HG03558 (cell line): ENCODE data around the gene OR2J1.
"Not testable (repeated sequence)": the region's sequence is repeated elsewhere in the genome, so short reads cannot be mapped to it uniquely, and the experiment has no call there.

ENCODE experiments used
- ATAC-seq: cut with Tn5 transposase; IDR thresholded peaks from one replicate; pipeline ENCODE4 v1.9.1; 2021; ENCODE audit warnings: moderate number of reproducible peaks; ENCODE audit not compliant: unreplicated experiment; ENCODE audit errors: extremely low read depth

OR2J1 gene

GRCh38 chr6:29099190-29099589, at the start of gene OR2J1:
Gene OR2J1 (plus strand): TSS chr6:29099490. CDS start chr6:29100943, 1,453 bp downstream.
- no peak for ATAC-seq

DNA sequence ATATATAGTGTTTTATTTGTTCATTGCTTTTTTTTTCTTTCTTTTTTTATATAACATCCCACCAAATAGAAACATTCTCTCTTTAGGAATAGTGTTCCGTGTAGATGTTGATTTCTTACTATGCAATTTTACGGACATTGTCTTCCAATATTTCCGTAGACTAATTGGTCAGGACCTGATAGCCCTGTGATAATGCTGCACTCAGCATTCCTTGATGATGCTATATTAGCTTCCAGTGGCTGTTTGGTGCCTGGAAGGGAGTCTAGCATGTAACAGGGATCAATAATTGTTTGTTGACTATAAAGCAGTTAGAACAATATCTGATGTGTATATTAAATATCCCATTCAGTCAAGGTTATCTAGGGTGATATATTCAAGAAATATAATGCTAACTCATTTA, 47.6 kb upstream of the OR2J1 start:
- no peak for ATAC-seq

DNA sequence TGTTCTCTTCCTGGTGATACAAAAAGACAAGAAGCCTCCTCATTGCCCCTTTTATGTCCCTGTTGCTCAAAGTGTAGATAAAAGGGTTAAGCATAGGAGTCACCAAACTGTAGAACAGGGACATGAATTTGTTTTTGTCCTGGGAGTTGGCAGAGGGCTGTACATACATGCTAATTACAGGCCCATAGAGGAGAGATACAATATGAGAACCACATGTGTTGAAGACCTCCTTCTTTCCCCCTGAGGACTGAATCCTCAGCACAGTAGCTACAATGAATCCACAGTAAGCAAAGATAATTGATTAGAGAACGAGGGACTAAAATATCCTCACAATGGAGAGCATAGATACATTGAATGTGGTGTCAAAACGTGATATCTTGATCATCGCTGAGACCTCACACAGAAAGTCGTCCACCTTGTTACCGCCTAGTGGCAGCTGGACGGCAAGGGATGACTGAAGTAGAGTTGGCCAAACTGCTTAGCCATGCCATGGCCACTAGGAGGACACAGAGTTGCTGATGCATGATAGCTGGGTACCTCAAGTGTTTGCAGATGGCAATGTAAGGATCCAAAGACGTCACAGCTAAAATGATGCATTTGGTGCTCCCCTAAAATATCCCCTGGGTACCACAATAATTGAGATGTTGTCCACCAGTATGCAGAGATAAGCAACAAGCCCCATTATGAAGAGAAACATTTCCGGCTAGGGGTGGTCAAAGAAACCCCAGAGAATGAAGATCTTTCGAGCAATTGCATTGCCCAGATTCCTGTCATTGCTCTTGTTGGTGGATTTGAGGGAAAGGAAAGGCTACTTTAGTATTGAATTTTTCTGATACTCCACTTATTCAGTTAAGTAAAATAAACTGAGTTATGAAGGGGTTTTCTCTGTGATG, 27.2 kb upstream of the OR2J1 start:
- no peak for ATAC-seq

DNA sequence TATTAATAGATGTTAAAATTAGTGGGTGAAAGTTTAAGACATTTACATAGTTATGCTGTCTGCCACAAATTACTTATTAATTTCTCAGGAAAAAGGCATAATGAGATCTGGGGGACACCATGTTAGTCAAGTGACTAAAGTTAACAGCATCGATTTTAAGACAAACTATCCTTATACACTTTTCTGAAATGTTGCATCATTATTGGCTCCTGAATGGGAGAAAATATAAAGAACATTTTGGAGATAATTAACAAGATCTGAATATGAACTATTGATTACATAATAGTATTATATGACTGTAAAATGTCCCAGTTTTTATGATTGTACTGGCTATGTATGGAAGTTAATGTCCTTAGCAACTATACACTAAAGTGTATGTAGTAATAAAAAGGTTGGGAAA, 20.1 kb upstream of the OR2J1 start:
- ATAC-seq = no peak

DNA sequence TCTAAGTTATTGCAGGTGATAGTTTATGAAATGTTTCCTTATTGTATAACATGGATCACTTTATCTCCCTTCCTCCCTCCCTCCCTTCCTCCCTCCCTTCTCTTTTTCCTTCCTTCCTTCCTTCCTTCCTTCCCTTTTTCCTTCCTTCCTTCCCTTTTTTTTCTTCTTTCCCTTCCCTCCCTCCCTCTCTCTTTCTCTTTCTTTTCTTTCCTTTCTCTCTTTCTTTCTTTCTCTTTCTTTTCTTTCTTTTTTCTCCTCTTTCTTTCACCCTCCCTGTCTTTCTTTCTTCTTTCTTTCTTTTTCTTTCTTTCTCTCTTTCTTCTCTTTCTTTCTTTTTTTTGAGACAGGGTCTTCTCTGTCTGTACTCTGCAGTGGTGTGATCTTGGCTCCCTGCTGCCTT, 18.0 kb upstream of the OR2J1 start:
- no peak for ATAC-seq

GRCh38 chr6:29082457-29082856, 16.8 kb upstream of the OR2J1 start:
- ATAC-seq = no peak

DNA sequence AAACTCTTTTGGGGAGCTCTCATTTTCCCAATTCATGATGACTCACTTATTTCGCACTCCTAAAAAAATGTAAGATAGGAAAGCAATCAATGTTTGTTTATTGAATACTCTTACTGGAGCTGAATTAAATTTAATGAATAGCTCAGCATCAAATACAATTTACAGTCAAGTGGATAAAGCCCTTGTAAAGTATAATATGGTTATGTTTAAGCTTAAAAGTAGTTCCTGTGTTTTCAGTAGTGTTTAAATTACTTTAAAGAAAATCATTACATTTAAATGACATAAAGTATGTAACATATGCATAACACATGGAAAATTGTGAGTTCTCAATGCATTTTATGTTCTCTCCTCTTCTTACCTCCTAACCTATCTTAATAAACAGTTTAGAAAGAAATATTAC, 12.1 kb upstream of the OR2J1 start, which contains the start of gene OR2B3:
TSS of gene OR2B3 (minus strand) at position 101 of the 400 bp plus-strand sequence. CDS start at position 36, 65 bp downstream.
- ATAC-seq = no peak

DNA sequence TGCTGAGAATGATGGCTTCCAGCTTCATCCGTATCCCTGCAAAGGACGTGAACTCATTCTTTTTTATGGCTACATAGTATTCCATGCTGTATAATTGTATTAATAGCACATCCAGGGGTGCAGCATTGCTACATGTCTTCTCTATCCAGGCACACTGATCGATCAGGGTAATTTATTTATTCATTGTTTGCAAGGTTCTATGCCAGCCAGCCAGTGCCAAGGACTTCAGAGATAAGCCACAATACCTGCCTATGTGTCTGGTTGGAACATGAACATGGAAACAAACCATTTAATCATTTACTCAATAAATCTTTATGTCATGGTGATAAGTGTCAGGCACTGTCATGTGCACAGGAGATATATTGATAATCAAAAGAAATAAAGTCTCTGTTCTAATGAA, 6.3 kb upstream of the OR2J1 start:
- no peak for ATAC-seq

- ATAC-seq = no peak
Observed at GRCh38 chr6:29097803-29098202, 1.5 kb upstream of the OR2J1 start.

GRCh38 chr6:29107758-29108157, 8.5 kb downstream of the OR2J1 start, which contains the start of gene OR2J3:
Gene OR2J3 (plus strand): TSS chr6:29108058. CDS start chr6:29111891, 3,833 bp downstream.
- ATAC-seq = no peak

GRCh38 chr6:29112135-29112534, 12.8 kb downstream of the OR2J1 start:
- no peak for ATAC-seq

DNA sequence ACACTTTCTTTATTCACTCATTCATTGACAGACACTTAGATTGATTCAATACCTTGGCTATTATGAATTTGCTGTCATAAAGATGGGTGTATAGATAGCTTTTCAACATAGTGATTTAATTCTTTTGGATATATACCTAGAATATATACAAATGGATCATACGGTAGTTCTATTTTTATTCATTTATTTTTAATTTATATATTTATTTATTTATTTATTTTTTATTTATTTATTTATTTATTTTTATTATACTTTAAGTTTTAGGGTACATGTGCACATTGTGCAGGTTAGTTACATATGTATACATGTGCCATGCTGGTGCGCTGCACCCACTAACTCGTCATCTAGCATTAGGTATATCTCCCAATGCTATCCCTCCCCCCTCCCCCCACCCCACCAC, 15.7 kb downstream of the OR2J1 start:
- not testable (repeated sequence) for ATAC-seq

GRCh38 chr6:29129326-29130012, 30.2 kb downstream of the OR2J1 start:
- no peak for ATAC-seq

GRCh38 chr6:29130644-29131043, 31.4 kb downstream of the OR2J1 start:
- ATAC-seq = no peak

DNA sequence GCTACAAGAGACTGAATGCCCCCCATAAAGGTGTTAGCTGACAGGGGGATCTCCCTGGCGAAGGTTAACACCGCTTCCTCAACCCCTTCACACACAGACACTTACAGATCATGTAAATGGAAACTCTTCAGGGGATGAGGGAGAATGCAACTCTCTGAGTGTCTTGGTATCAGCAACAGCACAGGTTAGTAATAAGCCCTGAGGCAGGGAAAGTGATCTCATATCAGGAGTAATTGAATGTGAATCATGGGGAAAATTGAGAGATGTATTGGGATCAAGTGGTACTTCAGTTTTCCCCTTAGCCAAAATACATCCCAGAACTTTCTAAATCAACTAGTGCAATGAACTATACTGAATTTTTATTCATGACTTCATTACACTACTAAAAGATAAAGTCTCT, 32.4 kb downstream of the OR2J1 start:
- ATAC-seq = no peak

DNA sequence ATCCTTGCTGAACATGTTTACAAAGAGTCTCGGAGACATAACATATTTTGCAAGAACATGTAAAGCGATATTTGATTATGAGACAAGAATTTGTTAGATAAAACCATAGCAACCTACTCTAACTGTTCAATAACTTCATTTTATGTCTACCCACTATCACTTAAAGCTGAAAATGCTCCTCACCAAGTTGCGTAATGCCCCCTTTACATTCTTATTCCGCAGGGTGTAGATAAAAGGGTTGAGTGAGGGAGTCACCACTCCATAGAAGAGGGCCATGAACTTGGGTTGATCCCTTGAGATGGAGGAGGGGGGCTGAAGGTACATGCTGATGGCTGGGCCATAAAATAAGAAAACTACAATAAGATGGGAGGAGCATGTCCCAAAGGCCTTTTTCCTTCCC, 38.4 kb downstream of the OR2J1 start:
- ATAC-seq = no peak

GRCh38 chr6:29141606-29142005, 42.3 kb downstream of the OR2J1 start:
- ATAC-seq = no peak

DNA sequence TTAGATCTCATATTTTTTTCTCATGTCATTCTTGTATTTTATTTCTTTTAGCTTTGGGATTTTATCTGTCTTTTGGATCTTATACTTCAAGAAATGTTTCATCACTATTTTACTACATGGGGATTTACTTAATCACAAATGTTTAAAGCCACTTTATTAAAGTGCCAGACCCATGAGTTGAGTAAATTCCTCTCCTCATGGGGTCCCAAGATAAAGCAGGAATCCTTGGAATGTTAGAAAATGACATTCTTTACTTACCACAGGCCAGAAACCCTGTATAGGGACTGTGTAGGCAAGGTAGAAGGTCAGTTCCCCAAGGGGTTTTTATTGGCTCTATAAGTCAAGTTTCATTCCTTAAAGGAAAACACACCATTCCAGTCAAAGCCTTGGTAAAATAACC, 43.0 kb downstream of the OR2J1 start:
- ATAC-seq = no peak

DNA sequence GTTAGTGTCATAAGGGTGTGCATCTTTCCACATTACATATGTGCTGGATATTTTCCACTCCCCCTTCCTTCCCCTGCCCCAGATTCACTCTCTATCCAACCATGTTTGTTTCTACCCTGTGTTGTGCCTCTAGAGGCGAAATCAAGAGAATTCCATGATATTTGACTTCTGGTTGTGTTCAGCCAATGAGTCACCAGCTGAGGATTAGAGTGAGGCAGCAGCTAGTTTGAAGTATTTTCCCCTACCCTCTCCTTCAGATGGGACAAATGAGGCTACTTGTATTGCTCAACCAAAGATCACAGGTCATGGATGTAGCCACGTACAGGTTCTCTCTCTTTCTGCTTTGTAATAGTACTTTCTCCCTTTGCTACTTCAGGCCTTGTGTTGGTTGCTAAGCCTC, 46.9 kb downstream of the OR2J1 start:
- ATAC-seq = no peak

DNA sequence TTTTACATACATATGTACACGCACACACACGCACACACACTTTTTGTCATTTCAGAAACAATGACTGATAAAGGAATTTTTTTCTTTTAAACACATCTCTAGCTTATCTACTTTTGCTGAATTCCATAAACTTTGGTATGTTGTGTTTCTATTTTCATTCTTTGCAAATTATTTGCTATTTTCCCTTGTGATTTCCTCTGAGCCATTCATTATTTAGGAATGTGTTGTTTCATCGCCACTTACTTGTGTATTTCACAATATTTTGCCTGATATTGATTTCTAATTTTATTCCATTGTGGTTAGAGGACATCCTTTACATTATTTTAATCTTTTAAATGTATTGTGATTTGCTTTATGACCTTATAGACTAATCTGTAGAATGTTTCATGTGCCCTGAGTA, 47.8 kb downstream of the OR2J1 start:
- ATAC-seq = no peak

DNA sequence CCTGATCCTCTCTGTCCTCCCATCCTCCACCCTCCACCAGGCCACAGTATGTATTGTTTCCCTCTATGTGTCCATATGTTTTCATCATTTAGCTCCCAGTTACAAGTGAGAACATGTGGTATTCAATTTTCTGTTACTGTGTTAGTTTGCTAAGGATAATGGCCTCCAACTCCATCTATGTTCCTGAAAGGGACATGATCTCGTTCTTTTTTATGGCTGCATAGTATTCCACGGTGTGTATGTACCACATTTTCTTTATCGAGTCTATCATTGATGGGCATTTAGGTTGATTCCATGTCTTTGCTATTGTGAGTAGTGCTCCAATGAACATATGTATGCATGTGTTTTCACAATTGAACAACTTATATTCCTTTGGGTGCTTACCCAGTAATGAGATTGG, 50.2 kb downstream of the OR2J1 start:
- not testable (repeated sequence) for ATAC-seq
